Measurements from ENCODE around the gene DNPH1. TPM values are rescaled to one million over a fixed set of nuclear protein-coding genes. Genes with fewer than 3 reads are reported as not detected.

The DNPH1 gene
- total and polyA plus RNA-seq, 9 of the 15 experiments (the other 6 are each of a cell fraction or from before 2014, with no cell fraction given) = 7.3 to 300 (median 68.7) TPM

GRCh38 chr6:43246301-43247113 lies 17.2 kb upstream of the DNPH1 start (continued):
- TF ChIP-seq RFX5 (IDR thresholded peaks at IDR 0.05; ENCODE audit: low read depth, low read length) = no peak
- TF ChIP-seq ARID4B (CRISPR knock-in tag; IDR thresholded peaks at IDR 0.05) = no peak
- no peak for TF ChIP-seq ARID1B (IDR thresholded peaks at IDR 0.05)
- no peak for TF ChIP-seq NR2C1 (IDR thresholded peaks at IDR 0.05)
- TF ChIP-seq NR2C1 (tag; IDR thresholded peaks at IDR 0.05) = no peak
- no peak for TF ChIP-seq MAFG (tag; conservative IDR thresholded peaks at IDR 0.05)
- TF ChIP-seq PURB (CRISPR knock-in tag; IDR thresholded peaks at IDR 0.05; ENCODE audit: low read depth) = no peak
- TF ChIP-seq EWSR1 (IDR thresholded peaks at IDR 0.05; ENCODE audit: borderline replicate concordance, low read depth, partially characterized antibody) = no peak
- peak; percentile 86; the same call in 1 of the 2 replicates for TF ChIP-seq ARID3B (CRISPR knock-in tag; IDR thresholded peaks at IDR 0.05; ENCODE audit: borderline replicate concordance)
- no peak for TF ChIP-seq PTTG1 (tag; IDR thresholded peaks at IDR 0.05; ENCODE audit: low read depth)
- 0 out of 4 replicates have a peak, but pooled peaks of 1 of the 2 experiments have one; percentile 55 for TF ChIP-seq KDM4B (IDR thresholded peaks at IDR 0.05; ENCODE audit: borderline replicate concordance in 2 of 2, low read depth in 1 of 2)
- 0 out of 4 replicates have a peak, but pooled peaks of 1 of the 2 experiments have one; percentile 23 for TF ChIP-seq NONO (IDR thresholded peaks at IDR 0.05; ENCODE audit: low read depth in 2 of 2, low read length in 1 of 2)
